Measurements from ENCODE around the gene DAO. TPM values are rescaled to one million over a fixed set of nuclear protein-coding genes. Genes with fewer than 3 reads are reported as not detected.

DAO gene
- total RNA-seq, 1 donor from 2014 or later, result not detected

DNA sequence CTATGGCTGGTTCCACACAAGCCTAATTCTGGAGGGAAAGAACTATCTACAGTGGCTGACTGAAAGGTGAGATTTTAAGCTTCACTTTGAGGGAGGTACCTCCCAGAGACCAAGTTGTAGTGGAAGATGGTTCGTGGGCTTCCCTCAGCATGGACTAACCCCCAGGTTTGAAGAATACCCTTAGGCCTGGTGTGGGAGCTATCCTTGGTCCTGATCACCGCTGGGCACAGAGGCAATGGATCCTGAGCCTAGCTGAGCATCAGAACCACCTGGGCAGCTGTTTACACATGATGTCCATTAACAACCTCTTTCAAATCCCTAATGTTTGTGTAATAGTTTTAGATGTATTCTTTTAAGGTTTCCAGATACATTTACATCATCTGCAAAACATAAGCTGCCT lies 10.3 kb downstream of the DAO start:
- Mint-ChIP-seq H3K36me3 (ENCODE audit: low read depth) (no peaks in the 10 kb centered on the region), H3K27me3 (ENCODE audit: low read depth) (peaks cover 3% of the 10 kb centered on the region), H3K4me3 (ENCODE audit: unreplicated experiment) (no peak overlapping the region), H3K27ac (ENCODE audit: unreplicated experiment) (no peak overlapping the region), H3K4me1 (ENCODE audit: low read depth) (no peaks in the 10 kb centered on the region), H3K9me3 (ENCODE audit: low read depth) (peaks cover 3% of the 10 kb centered on the region)
- no peak for DNase-seq (ENCODE audit: low spot score)
- TF ChIP-seq, protein P1, sequence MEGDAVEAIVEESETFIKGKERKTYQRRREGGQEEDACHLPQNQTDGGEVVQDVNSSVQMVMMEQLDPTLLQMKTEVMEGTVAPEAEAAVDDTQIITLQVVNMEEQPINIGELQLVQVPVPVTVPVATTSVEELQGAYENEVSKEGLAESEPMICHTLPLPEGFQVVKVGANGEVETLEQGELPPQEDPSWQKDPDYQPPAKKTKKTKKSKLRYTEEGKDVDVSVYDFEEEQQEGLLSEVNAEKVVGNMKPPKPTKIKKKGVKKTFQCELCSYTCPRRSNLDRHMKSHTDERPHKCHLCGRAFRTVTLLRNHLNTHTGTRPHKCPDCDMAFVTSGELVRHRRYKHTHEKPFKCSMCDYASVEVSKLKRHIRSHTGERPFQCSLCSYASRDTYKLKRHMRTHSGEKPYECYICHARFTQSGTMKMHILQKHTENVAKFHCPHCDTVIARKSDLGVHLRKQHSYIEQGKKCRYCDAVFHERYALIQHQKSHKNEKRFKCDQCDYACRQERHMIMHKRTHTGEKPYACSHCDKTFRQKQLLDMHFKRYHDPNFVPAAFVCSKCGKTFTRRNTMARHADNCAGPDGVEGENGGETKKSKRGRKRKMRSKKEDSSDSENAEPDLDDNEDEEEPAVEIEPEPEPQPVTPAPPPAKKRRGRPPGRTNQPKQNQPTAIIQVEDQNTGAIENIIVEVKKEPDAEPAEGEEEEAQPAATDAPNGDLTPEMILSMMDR (IDR thresholded peaks at IDR 0.05), result no peak

DNA sequence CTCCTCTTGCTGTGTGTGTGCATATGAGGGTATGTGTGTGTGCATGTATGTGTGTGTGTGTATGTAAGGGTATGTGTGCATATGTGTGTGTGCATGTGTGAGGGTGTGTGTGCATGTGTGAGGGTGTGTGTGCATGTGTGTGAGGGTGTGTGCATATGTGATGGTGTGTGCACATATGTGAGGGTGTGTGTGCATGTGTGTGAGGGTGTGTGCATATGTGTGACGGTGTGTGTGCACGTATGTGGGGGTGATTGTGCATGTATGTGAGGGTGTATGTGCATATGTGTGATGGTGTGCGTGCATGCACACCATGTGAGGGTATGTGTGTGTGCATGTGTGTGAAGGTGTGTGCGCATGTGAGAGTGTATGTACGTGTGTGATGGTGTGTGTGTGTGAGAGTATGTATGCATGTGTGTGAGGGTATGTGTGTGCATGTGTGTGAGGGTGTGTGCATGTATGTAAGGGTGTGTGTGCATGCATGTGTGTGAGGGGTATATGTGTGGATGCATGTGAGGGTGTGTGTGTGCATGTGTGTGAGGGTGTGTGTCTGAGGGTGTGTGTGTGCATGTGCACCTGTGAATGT lies 15.4 kb downstream of the DAO start:
- Mint-ChIP-seq H3K9me3 (ENCODE audit: low read depth) (peaks cover 3% of the 10 kb centered on the region), H3K27ac (ENCODE audit: unreplicated experiment) (no peak overlapping the region), H3K27me3 (ENCODE audit: low read depth) (peaks cover 8% of the 10 kb centered on the region), H3K36me3 (ENCODE audit: low read depth) (no peaks in the 10 kb centered on the region), H3K4me3 (ENCODE audit: unreplicated experiment) (no peak overlapping the region), H3K4me1 (ENCODE audit: low read depth) (no peaks in the 10 kb centered on the region)
- TF ChIP-seq, protein P1 (IDR thresholded peaks at IDR 0.05), result no peak
- no peak for DNase-seq (ENCODE audit: low spot score)

DNA sequence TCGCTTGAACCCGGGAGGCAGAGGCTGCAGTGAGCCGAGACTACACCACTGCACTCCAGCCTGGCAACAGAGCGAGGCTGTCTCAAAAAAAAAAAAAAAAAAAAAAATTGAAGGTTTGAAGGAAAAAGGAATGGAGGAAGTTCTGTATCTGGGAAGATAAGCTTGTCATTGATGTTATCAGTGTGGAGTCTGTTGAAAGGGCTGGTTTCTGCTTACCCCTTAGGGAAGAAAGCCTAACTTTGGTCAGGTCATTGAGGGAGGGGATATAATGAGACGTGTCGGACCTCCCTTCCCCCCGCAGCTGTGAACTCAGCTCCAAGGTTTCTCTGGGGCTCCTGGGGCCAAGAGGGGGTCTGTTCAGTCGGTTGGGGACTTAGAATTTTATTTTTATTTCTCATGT lies 16.4 kb downstream of the DAO start:
- Mint-ChIP-seq H3K36me3 (ENCODE audit: low read depth) (no peaks in the 10 kb centered on the region), H3K27ac (ENCODE audit: unreplicated experiment) (no peak overlapping the region), H3K27me3 (ENCODE audit: low read depth) (peaks cover 16% of the 10 kb centered on the region), H3K4me1 (ENCODE audit: low read depth) (no peaks in the 10 kb centered on the region), H3K9me3 (ENCODE audit: low read depth) (no peaks in the 10 kb centered on the region), H3K4me3 (ENCODE audit: unreplicated experiment) (no peak overlapping the region)
- DNase-seq (ENCODE audit: low spot score), result no peak
- TF ChIP-seq, protein P1 (IDR thresholded peaks at IDR 0.05), result no peak

DNA sequence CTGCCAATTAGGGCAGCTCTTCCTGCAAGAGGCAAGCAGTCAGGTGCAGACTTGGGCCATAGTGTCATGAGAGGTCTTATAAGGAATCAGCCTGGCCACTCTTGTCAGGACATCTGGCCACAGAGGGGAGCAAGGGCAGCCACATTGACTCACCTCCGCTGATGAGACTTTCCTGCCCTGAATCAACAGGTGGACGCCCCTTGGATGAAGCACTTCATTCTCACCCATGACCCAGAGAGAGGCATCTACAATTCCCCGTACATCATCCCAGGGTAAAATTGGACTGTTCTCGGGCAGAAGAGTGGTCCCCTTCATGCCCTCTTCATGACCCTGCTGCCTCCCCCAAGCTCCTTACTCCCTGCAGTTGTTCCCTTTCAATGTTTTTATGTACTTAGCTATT lies 16.9 kb downstream of the DAO start:
- Mint-ChIP-seq H3K27me3 (ENCODE audit: low read depth) (peaks cover 16% of the 10 kb centered on the region), H3K4me3 (ENCODE audit: unreplicated experiment) (no peak overlapping the region), H3K4me1 (ENCODE audit: low read depth) (no peaks in the 10 kb centered on the region), H3K27ac (ENCODE audit: unreplicated experiment) (no peak overlapping the region), H3K9me3 (ENCODE audit: low read depth) (no peaks in the 10 kb centered on the region), H3K36me3 (ENCODE audit: low read depth) (no peaks in the 10 kb centered on the region)
- TF ChIP-seq, protein P1 (IDR thresholded peaks at IDR 0.05), result no peak
- DNase-seq (ENCODE audit: low spot score), result no peak

DNA sequence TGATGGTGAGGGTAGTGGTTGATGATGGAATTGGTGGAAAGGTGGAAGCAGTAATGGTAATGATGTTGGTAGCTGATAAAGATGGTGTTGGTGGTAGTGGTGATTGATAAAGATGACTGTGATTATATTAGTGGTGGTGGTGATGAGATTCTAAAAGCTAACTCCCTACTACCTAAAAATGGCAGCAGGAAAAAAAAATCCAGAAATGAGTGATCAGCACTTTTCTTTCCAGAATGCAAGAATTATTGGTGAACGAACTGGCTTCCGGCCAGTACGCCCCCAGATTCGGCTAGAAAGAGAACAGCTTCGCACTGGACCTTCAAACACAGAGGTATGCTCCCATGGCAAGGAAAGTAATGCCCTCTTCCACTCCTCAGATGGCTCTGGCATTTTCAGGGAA lies 19.3 kb downstream of the DAO start:
- H3K27ac Mint-ChIP-seq (ENCODE audit: unreplicated experiment), result no peak overlapping the region
- no peak overlapping the region for H3K4me3 Mint-ChIP-seq (ENCODE audit: unreplicated experiment)
- peaks cover 16% of the 10 kb centered on the region for H3K27me3 Mint-ChIP-seq (ENCODE audit: low read depth)
- H3K4me1 Mint-ChIP-seq (ENCODE audit: low read depth), result no peaks in the 10 kb centered on the region
- H3K9me3 Mint-ChIP-seq (ENCODE audit: low read depth), result no peaks in the 10 kb centered on the region
- DNase-seq (ENCODE audit: low spot score), result no peak
- TF ChIP-seq, protein P1 (IDR thresholded peaks at IDR 0.05), result no peak
- H3K36me3 Mint-ChIP-seq (ENCODE audit: low read depth), result no peaks in the 10 kb centered on the region

Measured in chondrocyte (in vitro differentiated cells).